Stimulated activated CD4-positive, alpha-beta T cell treated with anti-CD3 and anti-CD28 coated beads, Interleukin-4, amount 100 ng/mL, for 1 hour (primary cell): ENCODE data around the gene NBEA.

Experiments used
- DNase-seq: peaks from one replicate; pipeline ENCODE4 v3.0.0-alpha.2; 2020

The NBEA gene

GRCh38 chr13:35478271-35479037 lies 536.4 kb downstream of the NBEA start:
- no peak for DNase-seq

DNA sequence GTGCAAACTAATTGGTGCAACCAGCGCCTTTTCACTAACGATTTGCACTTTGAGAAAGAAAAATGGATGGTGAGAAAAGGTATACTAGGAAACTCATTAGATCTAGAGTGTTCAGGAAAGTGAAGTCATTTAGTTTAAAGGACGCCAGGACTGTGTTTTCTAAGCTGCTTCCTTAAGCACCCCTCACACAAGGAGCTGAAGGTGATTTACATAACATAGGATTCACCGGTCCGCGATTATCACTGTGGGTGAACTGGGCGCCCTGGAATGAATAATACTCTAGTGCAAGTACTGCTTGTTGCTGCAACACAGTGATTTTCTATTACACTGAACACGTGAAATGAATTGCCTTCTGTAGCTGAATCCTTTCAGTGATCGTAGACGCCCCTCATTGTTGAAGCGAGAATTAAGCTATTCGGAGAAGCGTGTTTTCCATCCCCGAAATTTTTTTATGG lies 537.0 kb downstream of the NBEA start:
- DNase-seq = no peak

DNA sequence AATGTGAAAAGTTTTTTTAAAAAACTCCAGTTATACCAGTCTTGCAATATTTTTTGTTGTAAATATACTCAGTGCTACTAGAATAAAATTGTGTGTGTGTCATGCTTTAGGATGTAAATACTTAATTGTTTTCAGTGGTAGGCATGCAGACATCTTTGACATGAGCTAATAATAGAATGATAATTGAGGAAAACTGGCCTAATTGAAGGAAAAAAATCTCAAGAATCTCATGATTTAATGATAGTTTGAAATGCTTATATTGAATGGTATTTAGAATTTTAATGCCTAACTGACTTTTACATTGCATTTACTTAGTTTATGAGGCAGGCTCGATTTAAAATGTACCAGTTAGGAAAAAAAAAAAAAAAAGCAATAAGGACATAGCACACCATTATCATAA lies 537.6 kb downstream of the NBEA start:
- DNase-seq = no peak

GRCh38 chr13:35480346-35480745 lies 538.3 kb downstream of the NBEA start:
- DNase-seq = no peak

- DNase-seq = no peak
Measured at GRCh38 chr13:35481777-35482176, 539.7 kb downstream of the NBEA start.

GRCh38 chr13:35482527-35482926 lies 540.5 kb downstream of the NBEA start:
- no peak for DNase-seq

- DNase-seq = no peak
Measured at GRCh38 chr13:35483761-35484160, 541.7 kb downstream of the NBEA start.

- DNase-seq = no peak
Measured at GRCh38 chr13:35484384-35484783, 542.3 kb downstream of the NBEA start.

DNA sequence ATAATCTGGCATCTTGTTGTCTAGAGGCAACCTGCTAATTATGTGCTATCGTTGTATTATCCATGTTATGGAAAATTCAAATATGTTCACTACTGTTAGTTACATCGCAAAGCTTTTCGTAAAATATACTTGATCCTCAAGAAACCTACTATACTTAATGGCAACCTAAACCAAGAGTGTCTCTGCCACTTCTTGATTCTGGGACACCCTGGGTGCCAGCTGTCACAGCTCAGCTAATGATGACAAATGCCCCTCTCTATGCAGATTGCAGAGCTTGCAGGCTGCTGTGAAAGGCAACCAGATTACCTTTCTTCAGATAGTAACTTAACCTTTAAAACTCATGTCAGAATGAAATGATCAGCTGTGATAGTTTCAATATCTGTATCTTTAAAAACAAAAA lies 543.4 kb downstream of the NBEA start:
- no peak for DNase-seq

- DNase-seq = no peak
Measured at GRCh38 chr13:35489050-35489449, 547.0 kb downstream of the NBEA start.

DNA sequence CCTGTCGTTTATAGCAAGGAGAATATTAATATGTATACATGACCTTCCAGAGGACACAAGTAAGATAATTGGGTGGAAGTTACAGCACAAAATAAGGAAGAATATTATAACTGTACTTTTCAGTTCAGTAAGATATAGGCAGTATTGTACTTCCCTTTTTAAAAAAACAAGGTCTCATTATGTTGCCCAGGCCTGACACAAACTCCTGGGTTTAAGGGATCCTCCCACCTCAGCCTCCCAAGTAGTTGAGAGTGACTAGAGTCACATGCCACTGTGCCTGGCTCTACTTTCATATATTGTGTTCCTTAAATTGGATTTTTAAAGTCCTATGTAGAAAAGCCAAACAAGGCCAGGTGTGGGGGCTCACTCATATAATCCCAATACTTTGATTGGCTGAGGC lies 553.9 kb downstream of the NBEA start:
- DNase-seq = no peak

DNA sequence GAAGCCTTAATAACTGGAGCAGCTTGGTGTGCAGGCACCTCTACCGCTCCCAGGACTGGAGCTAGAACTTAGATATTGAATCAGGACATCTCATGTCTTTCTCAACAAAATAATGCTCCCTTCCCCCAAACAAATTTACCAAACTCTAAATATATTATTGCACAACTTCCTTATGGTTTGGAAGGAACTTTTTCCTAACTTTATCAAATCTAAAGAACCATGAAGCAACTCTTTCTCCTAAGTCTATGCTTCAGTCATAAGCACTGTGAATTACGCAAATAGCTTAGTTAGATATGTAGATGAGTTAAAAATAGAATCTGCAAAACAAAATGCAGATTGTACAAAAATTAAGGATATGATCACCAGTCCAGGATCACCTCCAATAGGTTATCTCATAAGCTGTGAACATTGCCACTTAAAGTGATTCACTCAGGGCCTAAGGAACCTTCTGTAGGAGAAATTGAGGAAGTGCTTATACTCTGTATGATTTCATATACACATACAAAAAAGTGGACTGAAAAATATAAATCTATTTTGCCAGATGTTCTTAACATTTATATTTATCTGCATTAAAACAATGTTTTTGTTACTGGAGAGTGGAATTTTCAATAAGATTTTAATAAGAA lies 554.8 kb downstream of the NBEA start:
- no peak for DNase-seq

GRCh38 chr13:35498231-35498630 lies 556.2 kb downstream of the NBEA start:
- DNase-seq = no peak

GRCh38 chr13:35499196-35499662 lies 557.2 kb downstream of the NBEA start:
- no peak for DNase-seq

DNA sequence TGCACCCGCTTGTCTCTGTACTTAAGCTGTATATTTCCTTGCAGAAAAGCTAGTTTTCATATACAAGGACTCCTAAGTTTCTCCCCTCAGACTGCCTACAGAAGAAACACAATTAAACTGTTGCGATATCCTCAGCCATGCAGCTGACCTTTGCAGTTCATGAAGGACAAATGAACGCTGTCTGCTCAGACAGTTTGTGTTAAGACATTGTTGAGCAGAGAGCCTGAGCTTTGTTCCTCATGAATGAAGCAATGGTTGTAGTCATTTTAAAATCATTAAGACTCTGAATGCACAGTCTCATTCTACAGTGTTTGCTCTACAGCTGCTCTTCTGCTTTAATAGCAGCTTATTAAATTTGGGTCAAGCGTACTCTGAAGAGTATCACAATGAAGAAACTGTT lies 557.6 kb downstream of the NBEA start:
- DNase-seq = no peak

GRCh38 chr13:35500144-35500543 lies 558.1 kb downstream of the NBEA start:
- DNase-seq = no peak

GRCh38 chr13:35501661-35502235 lies 559.7 kb downstream of the NBEA start:
- DNase-seq = no peak

DNA sequence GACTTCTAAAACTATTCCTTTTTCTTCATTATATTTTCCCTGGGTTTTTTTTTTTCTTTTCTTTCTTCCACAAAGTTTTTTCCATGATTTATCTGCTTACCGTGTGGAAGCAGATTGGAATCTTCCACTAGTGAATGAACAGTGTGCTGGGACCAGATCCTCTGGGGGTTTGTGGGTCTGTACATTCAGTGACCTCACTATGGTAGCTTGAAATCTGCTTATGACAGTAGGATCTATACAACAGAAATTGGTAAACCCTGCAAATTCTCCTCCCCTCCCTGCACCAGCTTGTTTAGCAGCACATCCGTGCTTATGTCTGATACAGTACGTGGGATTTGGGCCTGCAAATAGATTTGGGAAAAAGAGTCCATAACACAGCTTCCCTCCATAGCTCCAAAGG lies 560.4 kb downstream of the NBEA start:
- DNase-seq = no peak

DNA sequence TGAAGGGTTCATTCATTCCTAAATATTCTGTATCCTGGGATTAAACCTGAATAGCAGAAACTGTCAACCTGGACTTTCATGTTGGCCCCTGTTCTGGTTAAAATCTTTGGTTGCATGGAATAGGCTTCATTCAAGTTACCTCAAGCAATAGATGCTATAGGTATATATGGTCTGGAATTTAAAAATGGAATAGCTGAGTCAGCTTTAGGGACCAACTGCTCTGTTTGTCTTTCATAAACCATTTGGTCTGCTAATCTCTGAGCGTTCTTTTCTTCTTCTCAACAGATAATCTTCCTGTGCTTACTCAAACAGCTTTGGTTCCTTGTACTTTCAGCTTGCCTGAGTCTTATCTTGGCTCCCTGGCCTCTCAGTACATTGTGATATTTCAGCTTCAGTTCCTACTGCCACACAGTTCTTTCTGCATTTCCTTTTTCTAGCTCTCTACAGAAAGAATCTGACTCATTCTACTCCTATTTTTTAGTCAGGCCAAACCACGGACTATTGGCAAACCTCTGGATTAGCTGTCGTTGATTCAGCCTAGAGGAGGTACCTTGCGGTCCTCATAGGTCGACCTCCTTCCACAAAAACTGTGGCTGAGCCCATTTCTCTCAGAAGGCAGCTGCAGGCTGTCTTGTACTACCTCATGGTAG lies 570.3 kb downstream of the NBEA start:
- DNase-seq = no peak

DNA sequence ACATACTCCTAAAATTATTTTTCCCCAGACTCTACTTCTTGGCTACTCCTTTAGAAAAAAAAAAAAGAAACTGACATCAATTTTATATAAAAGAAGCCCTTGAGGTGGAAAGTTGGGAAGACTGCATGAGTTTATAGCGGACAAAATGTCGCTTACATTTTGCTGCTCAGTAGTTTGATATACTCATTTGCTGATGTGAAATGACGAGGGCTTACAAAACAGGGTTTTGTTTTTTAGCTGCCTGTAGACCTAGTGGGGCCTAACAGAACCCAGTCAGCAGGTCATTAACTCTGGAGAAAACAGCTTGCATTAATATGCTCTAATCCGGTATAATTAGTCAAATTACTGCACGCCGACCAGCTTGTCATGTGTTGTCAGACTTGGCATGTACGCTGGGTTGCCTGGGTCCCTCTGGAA lies 572.0 kb downstream of the NBEA start:
- DNase-seq = no peak

DNA sequence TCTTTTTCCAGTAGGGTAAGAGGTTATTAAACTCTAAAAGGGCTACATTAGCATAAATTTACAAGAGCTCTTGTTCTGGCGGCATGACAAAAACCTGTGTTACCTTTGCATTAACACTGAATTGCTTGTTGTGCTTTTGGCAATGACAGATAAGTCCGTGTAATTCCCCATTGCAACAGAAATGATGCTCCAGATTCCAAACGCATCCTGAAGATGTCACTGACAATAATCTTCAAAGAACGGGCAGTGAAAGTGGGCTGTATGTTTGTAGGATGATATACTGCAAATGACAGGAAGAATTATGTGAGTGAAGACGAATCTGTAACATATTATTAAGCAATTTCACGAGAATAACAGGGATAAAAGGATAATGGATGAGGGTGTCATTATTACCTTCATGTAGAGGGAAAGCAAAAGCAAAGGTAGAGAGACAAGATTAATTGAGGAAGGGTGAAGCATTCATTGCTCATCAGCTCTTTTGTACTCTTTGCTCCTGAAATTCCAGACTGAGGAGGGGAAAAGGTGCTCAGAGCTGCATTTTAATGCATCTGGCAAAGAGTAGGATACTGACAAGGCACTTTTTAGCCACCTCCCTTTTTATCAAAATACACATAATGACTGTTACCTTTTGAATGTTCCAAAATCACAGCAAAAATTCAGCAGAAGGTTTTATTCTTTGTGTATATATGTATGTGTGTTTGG lies 572.9 kb downstream of the NBEA start:
- no peak for DNase-seq

- DNase-seq = no peak
Measured at GRCh38 chr13:35518337-35518946, 576.4 kb downstream of the NBEA start.

DNA sequence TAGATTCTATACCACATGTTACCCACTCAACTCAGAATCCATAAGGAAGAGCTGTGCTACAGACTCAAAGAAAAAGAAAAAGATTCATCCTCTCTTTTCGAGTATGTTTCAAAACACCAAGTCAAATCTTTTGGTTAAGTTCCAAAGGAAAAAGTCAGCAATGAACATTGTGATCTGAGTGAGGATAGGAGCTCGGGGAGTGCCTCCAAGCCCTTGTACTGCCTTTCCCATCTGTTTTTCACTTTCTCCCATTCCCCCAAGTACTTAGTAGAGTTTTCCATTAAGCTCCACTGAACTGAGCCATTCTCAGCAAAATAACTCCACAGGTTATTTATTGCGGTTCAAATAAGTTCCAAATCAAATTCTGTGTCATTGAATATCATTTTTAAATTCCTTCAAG lies 582.1 kb downstream of the NBEA start:
- no peak for DNase-seq
